ENCODE data around the gene CD19.

- TF ChIP-seq POLR2A (IDR thresholded peaks at IDR 0.05; ENCODE audit: low read length) (no peak), GATA1 (IDR thresholded peaks at IDR 0.05; ENCODE audit: low read depth, low read length) (no peak)
Measured at GRCh38 chr16:28897826-28898225, 33.9 kb upstream of the CD19 start.

Data from erythroblast (primary cell).